Neural cell (in vitro differentiated cells): Measurements from ENCODE around the gene BRSK2.

Experiments
- EZH2 ChIP-seq: fragments of 200-600, 300-800 bp; shearing (Covaris generic), sonication (generic); IDR thresholded peaks from 2 replicates; pipeline ENCODE4 v1.6.1; 2014; ENCODE audit warnings: antibody characterized with exemption, low read length, borderline replicate concordance, mild to moderate bottlenecking; ENCODE audit not compliant: insufficient read depth, poor library complexity, severe bottlenecking
- MXI1 ChIP-seq: fragments of 450-650 bp; conservative IDR thresholded peaks from 2 replicates; pipeline ENCODE4 v1.6.1; 2014; ENCODE audit warnings: antibody characterized with exemption, mild to moderate bottlenecking; ENCODE audit not compliant: poor library complexity, severe bottlenecking
- POLR2AphosphoS5 ChIP-seq: IDR thresholded peaks from 2 replicates; pipeline ENCODE4 v1.6.1; 2012
- RAD21 ChIP-seq: fragments of 450-650 bp; conservative IDR thresholded peaks from 2 replicates; pipeline ENCODE4 v1.6.1; 2014; ENCODE audit warnings: antibody characterized with exemption, mild to moderate bottlenecking, moderate library complexity
- TAF1 ChIP-seq: IDR thresholded peaks from 2 replicates; pipeline ENCODE4 v1.6.1; 2012; ENCODE audit warnings: low read depth
- TF ChIP-seq, protein P1 (sequence below): fragments of 450-650 bp; IDR thresholded peaks from 2 replicates; pipeline ENCODE4 v1.5.1; 2014; ENCODE audit warnings: antibody characterized with exemption, mild to moderate bottlenecking, moderate library complexity; ENCODE audit not compliant: poor library complexity, severe bottlenecking

DNA sequence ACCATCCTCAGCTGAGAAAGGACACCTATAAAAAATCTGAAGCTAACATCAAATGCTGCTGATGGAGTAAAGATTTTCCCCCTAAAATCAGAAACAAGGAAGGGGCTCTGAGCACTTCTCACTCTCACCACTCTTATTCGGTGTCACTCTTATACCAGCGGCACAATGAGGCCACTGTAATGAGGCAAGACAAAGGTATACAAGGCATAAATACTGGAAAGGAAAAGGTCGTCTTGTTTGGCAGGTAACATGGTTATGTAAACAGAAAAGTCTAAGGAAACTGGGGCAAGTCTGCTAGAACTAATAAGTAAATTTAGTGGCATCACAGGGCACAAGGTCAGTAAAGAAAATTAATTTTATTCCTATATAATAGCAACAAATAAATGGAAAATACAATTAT lies 104.9 kb downstream of the BRSK2 start:
- TF ChIP-seq TAF1 (no peak), POLR2AphosphoS5 (no peak), RAD21 (no peak), MXI1 (no peak), EZH2 (no peak)
- TF ChIP-seq, protein P1, sequence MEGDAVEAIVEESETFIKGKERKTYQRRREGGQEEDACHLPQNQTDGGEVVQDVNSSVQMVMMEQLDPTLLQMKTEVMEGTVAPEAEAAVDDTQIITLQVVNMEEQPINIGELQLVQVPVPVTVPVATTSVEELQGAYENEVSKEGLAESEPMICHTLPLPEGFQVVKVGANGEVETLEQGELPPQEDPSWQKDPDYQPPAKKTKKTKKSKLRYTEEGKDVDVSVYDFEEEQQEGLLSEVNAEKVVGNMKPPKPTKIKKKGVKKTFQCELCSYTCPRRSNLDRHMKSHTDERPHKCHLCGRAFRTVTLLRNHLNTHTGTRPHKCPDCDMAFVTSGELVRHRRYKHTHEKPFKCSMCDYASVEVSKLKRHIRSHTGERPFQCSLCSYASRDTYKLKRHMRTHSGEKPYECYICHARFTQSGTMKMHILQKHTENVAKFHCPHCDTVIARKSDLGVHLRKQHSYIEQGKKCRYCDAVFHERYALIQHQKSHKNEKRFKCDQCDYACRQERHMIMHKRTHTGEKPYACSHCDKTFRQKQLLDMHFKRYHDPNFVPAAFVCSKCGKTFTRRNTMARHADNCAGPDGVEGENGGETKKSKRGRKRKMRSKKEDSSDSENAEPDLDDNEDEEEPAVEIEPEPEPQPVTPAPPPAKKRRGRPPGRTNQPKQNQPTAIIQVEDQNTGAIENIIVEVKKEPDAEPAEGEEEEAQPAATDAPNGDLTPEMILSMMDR, result no peak
